Measurements from ENCODE around the gene WFDC10A.
"Not testable (repeated sequence)": the region's sequence is repeated elsewhere in the genome, so short reads cannot be mapped to it uniquely, and the experiment has no call there.

WFDC10A gene

GRCh38 chr20:45630371-45630770 lies 832 bp downstream of the WFDC10A start:
- no peak for TF ChIP-seq CTCF (conservative IDR thresholded peaks at IDR 0.05)
- TF ChIP-seq ZFX (IDR thresholded peaks at IDR 0.05), result no peak
- no peak overlapping the region for H3K27ac ChIP-seq

- no peak within 1 kb of the TSS for H3K27ac ChIP-seq
- TF ChIP-seq CTCF (conservative IDR thresholded peaks at IDR 0.05) (no peak), ZFX (IDR thresholded peaks at IDR 0.05) (no peak)
These were observed 1.6 kb downstream of the WFDC10A start, which contains the start of gene WFDC9 for GRCh38 chr20:45631184-45631583. WFDC9 (minus strand) TSS chr20:45631284; CDS start chr20:45610181, 21,103 bp downstream.

GRCh38 chr20:45636513-45636912 lies 7.0 kb downstream of the WFDC10A start:
- no peak for TF ChIP-seq CTCF (conservative IDR thresholded peaks at IDR 0.05)
- no peak for TF ChIP-seq ZFX (IDR thresholded peaks at IDR 0.05)

GRCh38 chr20:45639687-45640086 lies 10.1 kb downstream of the WFDC10A start:
- TF ChIP-seq ZFX (IDR thresholded peaks at IDR 0.05), result no peak
- no peak for TF ChIP-seq CTCF (conservative IDR thresholded peaks at IDR 0.05)
- no peak overlapping the region for H3K27ac ChIP-seq

More at GRCh38 chr20:45636513-45636912, 7.0 kb downstream of the WFDC10A start:
- no peak overlapping the region for H3K27ac ChIP-seq

- not testable (repeated sequence) for H3K27ac ChIP-seq
These were observed 11.5 kb downstream of the WFDC10A start for GRCh38 chr20:45641076-45641475.

GRCh38 chr20:45645869-45646268 lies 16.3 kb downstream of the WFDC10A start:
- H3K27ac ChIP-seq, result not testable (repeated sequence)

GRCh38 chr20:45646875-45647274 lies 17.3 kb downstream of the WFDC10A start:
- TF ChIP-seq CTCF (conservative IDR thresholded peaks at IDR 0.05) (no peak), ZFX (IDR thresholded peaks at IDR 0.05) (no peak)
- H3K27ac ChIP-seq, result no peak overlapping the region

- TF ChIP-seq CTCF (conservative IDR thresholded peaks at IDR 0.05), result no peak
- no peak for TF ChIP-seq ZFX (IDR thresholded peaks at IDR 0.05)
- H3K27ac ChIP-seq, result no peak overlapping the region
These were observed 18.0 kb downstream of the WFDC10A start for GRCh38 chr20:45647441-45648050.

Measured in C4-2B (cell line).